Panc1 (cell line): Measurements from ENCODE around the gene RGS9BP. TPM values are rescaled to one million over a fixed set of nuclear protein-coding genes. Genes with fewer than 3 reads are reported as not detected.
"Not testable (repeated sequence)": the region's sequence is repeated elsewhere in the genome, so short reads cannot be mapped to it uniquely, and the experiment has no call there.

Experiments used
- ATAC-seq: fragments of 200-7000 bp; cut with Tn5 transposase; 2 replicates; pipeline ENCODE4 v1.9.1; 2020; ENCODE audit warnings: mild to moderate bottlenecking, moderate library complexity
- BruUV-seq: library from RNA; stranded (reverse); fragments of 400-500 nt; replicated peaks from 2 replicates; lab custom pipeline; 2021; lab: Mats Ljungman, UMichigan
- CTCF ChIA-PET: fragments of 300-600 bp; sonication (Branson Sonifier 250); formaldehyde crosslinking; loops from one replicate; lab custom pipeline; 2022; ENCODE audit warnings: antibody characterized with exemption; lab: Charles Lee
- POLR2A ChIA-PET: fragments of 300-600 bp; sonication (Branson Sonifier 250); formaldehyde crosslinking; loops from one replicate; lab custom pipeline; 2022; ENCODE audit warnings: antibody characterized with exemption; lab: Charles Lee
- DNase-seq: peaks from one replicate; pipeline ENCODE4 v3.0.0-alpha.2; 2010; ENCODE audit warnings: low read depth, low spot score
- H3K27ac ChIP-seq: 2 replicates; pipeline ENCODE4 v1.5.1; 2011; ENCODE audit warnings: mild to moderate bottlenecking, low read length, inconsistent platforms
- H3K27me3 ChIP-seq: fragments of 200-500 bp; sonication (Bioruptor generic); 2 replicates; pipeline ENCODE4 v1.6.0; 2014; ENCODE audit warnings: low read length, inconsistent platforms; ENCODE audit not compliant: control insufficient read depth, insufficient read depth
- H3K36me3 ChIP-seq: fragments of 200-500 bp; sonication (Bioruptor generic); 2 replicates; pipeline ENCODE4 v1.5.1; 2014; ENCODE audit warnings: inconsistent platforms, mild to moderate bottlenecking, low read length, moderate library complexity; ENCODE audit not compliant: control insufficient read depth, insufficient read depth
- H3K4me1 ChIP-seq: 2 replicates; pipeline ENCODE4 v1.5.1; 2011; ENCODE audit warnings: inconsistent platforms, mild to moderate bottlenecking, low read length, moderate library complexity; ENCODE audit not compliant: control insufficient read depth, insufficient read depth
- H3K4me3 ChIP-seq, 2 experiments: 2 replicates each; pipeline ENCODE4 v1.5.1; 2011 to 2012; ENCODE audit warnings: low read depth in 2 of 2, low read length in 2 of 2, mild to moderate bottlenecking in 2 of 2, inconsistent platforms in 1 of 2, moderate library complexity in 1 of 2
- H3K9me3 ChIP-seq: fragments of 200-500 bp; sonication (Bioruptor generic); 2 replicates; pipeline ENCODE4 v1.5.1; 2014; ENCODE audit warnings: low read depth, mild to moderate bottlenecking, inconsistent platforms, low read length, moderate library complexity; ENCODE audit not compliant: control insufficient read depth, insufficient read depth
- POLR2AphosphoS5 ChIP-seq: IDR thresholded peaks from 2 replicates; pipeline ENCODE4 v1.6.1; 2012; ENCODE audit warnings: mild to moderate bottlenecking, low read depth, low read length, moderate library complexity
- SIN3A ChIP-seq: IDR thresholded peaks from 2 replicates; pipeline ENCODE4 v1.6.1; 2012; ENCODE audit warnings: low read depth, mild to moderate bottlenecking, low read length, moderate library complexity, borderline replicate concordance; ENCODE audit not compliant: insufficient read depth
- TCF7L2 ChIP-seq: IDR thresholded peaks from 2 replicates; pipeline ENCODE4 v1.6.1; 2011; ENCODE audit warnings: mild to moderate bottlenecking, low read depth, low read length, inconsistent platforms
- in situ Hi-C: cut with HindIII; loops from 2 replicates; pipeline ENCODE4 v1.10.0; 2016; ENCODE audit warnings: low sequenced_read_pairs, low pct_unique_long_range_greater_than_20kb
- intact Hi-C: fragments of 100-400 bp; cut with micrococcal nuclease; formaldehyde crosslinking; loops from one replicate; pipeline ENCODE4 v1.10.0; 2022; ENCODE audit not compliant: unreplicated experiment
- total RNA-seq: library from RNA; stranded (reverse); gene quantifications from one replicate; pipeline ENCODE4 v1.2.1, GENCODE V29; 2021; ENCODE audit not compliant: unreplicated experiment
- TF ChIP-seq, protein P1 (sequence below): fragments of 450-650 bp; IDR thresholded peaks from 2 replicates; pipeline ENCODE4 v1.5.1; 2017; ENCODE audit warnings: mild to moderate bottlenecking
- TF ChIP-seq, protein P2 (sequence below), 2 experiments: IDR thresholded peaks; 2 replicates each; pipeline ENCODE4 v1.6.1; 2011 to 2012; ENCODE audit warnings: low read depth in 2 of 2, control low read depth in 1 of 2, low read length in 1 of 2, mild to moderate bottlenecking in 1 of 2, moderate library complexity in 1 of 2; ENCODE audit not compliant: insufficient read depth in 1 of 2

The RGS9BP gene
- total RNA-seq, 1 experiment from 2014 or later: 1.3 TPM

DNA sequence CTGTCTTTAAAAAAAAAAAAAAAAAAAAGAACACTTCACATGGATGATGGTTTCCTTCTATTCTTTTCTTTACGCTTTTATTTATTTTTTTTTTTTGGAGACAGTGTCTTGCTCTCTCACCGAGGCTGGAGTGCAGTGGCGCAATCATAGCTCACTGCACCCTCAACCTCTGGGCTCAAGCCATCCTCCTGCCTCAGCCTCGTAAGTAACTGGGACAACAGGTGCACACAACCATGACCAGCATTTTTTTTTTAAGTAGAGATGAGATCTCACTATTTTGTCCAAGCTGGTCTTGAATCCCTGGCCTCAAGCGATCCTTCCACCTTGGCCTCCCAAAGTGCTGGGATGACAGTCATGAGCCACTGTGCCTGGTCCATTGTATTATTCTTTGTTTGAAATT is 25.0 kb upstream of the RGS9BP start:
- DNase-seq (no peak), ATAC-seq (no peak)
- peaks cover 5% of the 10 kb centered on the region for H3K36me3 ChIP-seq
- peaks cover 2% of the 10 kb centered on the region; the same call in 1 of the 2 replicates for H3K4me1 ChIP-seq
- H3K27ac ChIP-seq: no peak overlapping the region
- TF ChIP-seq, protein P1, sequence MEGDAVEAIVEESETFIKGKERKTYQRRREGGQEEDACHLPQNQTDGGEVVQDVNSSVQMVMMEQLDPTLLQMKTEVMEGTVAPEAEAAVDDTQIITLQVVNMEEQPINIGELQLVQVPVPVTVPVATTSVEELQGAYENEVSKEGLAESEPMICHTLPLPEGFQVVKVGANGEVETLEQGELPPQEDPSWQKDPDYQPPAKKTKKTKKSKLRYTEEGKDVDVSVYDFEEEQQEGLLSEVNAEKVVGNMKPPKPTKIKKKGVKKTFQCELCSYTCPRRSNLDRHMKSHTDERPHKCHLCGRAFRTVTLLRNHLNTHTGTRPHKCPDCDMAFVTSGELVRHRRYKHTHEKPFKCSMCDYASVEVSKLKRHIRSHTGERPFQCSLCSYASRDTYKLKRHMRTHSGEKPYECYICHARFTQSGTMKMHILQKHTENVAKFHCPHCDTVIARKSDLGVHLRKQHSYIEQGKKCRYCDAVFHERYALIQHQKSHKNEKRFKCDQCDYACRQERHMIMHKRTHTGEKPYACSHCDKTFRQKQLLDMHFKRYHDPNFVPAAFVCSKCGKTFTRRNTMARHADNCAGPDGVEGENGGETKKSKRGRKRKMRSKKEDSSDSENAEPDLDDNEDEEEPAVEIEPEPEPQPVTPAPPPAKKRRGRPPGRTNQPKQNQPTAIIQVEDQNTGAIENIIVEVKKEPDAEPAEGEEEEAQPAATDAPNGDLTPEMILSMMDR: no peak
- TF ChIP-seq POLR2AphosphoS5: no peak
- TF ChIP-seq, protein P2, sequence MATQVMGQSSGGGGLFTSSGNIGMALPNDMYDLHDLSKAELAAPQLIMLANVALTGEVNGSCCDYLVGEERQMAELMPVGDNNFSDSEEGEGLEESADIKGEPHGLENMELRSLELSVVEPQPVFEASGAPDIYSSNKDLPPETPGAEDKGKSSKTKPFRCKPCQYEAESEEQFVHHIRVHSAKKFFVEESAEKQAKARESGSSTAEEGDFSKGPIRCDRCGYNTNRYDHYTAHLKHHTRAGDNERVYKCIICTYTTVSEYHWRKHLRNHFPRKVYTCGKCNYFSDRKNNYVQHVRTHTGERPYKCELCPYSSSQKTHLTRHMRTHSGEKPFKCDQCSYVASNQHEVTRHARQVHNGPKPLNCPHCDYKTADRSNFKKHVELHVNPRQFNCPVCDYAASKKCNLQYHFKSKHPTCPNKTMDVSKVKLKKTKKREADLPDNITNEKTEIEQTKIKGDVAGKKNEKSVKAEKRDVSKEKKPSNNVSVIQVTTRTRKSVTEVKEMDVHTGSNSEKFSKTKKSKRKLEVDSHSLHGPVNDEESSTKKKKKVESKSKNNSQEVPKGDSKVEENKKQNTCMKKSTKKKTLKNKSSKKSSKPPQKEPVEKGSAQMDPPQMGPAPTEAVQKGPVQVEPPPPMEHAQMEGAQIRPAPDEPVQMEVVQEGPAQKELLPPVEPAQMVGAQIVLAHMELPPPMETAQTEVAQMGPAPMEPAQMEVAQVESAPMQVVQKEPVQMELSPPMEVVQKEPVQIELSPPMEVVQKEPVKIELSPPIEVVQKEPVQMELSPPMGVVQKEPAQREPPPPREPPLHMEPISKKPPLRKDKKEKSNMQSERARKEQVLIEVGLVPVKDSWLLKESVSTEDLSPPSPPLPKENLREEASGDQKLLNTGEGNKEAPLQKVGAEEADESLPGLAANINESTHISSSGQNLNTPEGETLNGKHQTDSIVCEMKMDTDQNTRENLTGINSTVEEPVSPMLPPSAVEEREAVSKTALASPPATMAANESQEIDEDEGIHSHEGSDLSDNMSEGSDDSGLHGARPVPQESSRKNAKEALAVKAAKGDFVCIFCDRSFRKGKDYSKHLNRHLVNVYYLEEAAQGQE (IDR thresholded peaks at IDR 0.05; ENCODE audit: insufficient read depth in 1 of 2, low read depth in 2 of 2, low read length in 1 of 2): no peak
- TF ChIP-seq SIN3A: no peak
- no peak for TF ChIP-seq TCF7L2
- no peaks in the 10 kb centered on the region for H3K9me3 ChIP-seq
- no peaks in the 10 kb centered on the region for H3K27me3 ChIP-seq
- in situ Hi-C loops (no loop called here), intact Hi-C loops (no loop called here)
- no TSS peak for BruUV-seq
- POLR2A ChIA-PET: no interaction called here
- no peak overlapping the region for H3K4me3 ChIP-seq
- CTCF ChIA-PET: no interaction called here

DNA sequence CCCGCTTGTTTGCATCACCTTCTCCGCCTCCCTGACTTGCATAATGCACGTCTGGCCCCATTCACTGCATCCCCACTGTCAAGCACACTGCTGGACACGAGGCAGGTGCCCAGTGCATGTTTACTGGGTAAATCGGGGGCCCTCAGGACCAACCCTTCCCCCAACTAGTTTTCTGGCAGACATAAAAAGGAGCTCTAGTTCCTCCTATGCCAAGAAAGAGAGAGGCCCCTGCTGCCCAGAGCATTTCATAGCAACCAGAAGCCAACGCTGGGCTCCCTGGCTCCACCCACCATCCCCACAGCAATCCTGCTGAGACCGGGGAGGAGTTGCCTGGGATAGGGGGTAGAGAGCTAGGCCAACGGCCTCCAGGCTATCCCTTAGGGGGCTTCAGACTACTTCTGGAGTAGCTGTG is 23.9 kb upstream of the RGS9BP start:
- Histone ChIP-seq H3K27me3 (no peaks in the 10 kb centered on the region), H3K4me3 (no peak overlapping the region), H3K4me1 (peaks cover 2% of the 10 kb centered on the region; the same call in 1 of the 2 replicates), H3K36me3 (peaks cover 5% of the 10 kb centered on the region; the same call in 1 of the 2 replicates), H3K27ac (no peak overlapping the region), H3K9me3 (no peaks in the 10 kb centered on the region)
- in situ Hi-C loops (no loop called here), intact Hi-C loops (no loop called here)
- ATAC-seq (peak; percentile 68), DNase-seq (no peak)
- TF ChIP-seq TCF7L2 (no peak), SIN3A (no peak), POLR2AphosphoS5 (no peak)
- TF ChIP-seq, protein P2 (IDR thresholded peaks at IDR 0.05; ENCODE audit: insufficient read depth in 1 of 2, low read depth in 2 of 2, low read length in 1 of 2): no peak
- TF ChIP-seq, protein P1: no peak
- ChIA-PET POLR2A (interaction anchor here (0.6 to 0.7 kb wide), 3 partner anchors 8 to 90 kb away, joined by 4 to 11 read pairs (median 8); no protein-coding TSS in a partner anchor), CTCF (interaction anchor here (0.6 kb wide), 1 partner anchor 16 kb away, joined by 4 read pairs; no protein-coding TSS in a partner anchor)
- BruUV-seq: no TSS peak

DNA sequence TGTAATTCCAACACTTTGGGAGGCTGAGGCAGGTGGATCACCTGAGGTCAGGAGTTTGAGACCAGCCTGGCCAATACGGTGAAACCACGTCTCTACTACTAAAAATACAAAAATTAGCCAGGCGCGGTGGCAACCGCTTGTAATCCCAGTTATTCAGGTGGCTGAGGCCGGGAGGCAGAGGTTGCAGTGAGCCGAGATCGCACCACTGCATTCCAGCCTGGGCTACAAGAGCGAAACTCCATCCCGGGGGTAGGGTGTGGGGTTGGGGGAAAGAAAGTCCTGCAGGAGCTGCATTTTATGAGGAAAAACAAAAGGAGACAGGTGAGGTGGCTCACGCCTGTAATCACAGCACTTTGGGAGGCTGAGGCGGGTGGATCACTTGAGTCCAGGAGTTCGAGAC is 23.3 kb upstream of the RGS9BP start:
- H3K4me3 ChIP-seq, H3K9me3 ChIP-seq, H3K4me1 ChIP-seq, BruUV-seq, H3K36me3 ChIP-seq, ATAC-seq, H3K27me3 ChIP-seq, H3K27ac ChIP-seq, intact Hi-C loops, in situ Hi-C loops, DNase-seq: not testable (repeated sequence)
- ChIA-PET CTCF (interaction anchor here (0.6 kb wide), 1 partner anchor 16 kb away, joined by 4 read pairs; no protein-coding TSS in a partner anchor), POLR2A (interaction anchor here (0.6 to 0.7 kb wide), 3 partner anchors 9 to 90 kb away, joined by 4 to 11 read pairs (median 8); no protein-coding TSS in a partner anchor)
